NCI-H2196 (cell line): ENCODE measurements around the gene CMPK2.
"Not testable (repeated sequence)": the region's sequence is repeated elsewhere in the genome, so short reads cannot be mapped to it uniquely, and the experiment has no call there.

Source experiments
- DNase-seq: peaks from one replicate; lab custom pipeline; 2025; ENCODE audit not compliant: unreplicated experiment; lab: John Stamatoyannopoulos, UW

CMPK2 gene

GRCh38 chr2:6865346-6866274, at the start of gene CMPK2:
CMPK2 (minus strand) TSS chr2:6865907; CDS start chr2:6865696, 211 bp downstream.
- peak; percentile 63 for DNase-seq

GRCh38 chr2:6915399-6915798, 49.7 kb upstream of the CMPK2 start:
- no peak for DNase-seq

GRCh38 chr2:6914828-6915227, 49.1 kb upstream of the CMPK2 start:
- no peak for DNase-seq

- no peak for DNase-seq
Observed at GRCh38 chr2:6913415-6914157, 47.9 kb upstream of the CMPK2 start.

- no peak for DNase-seq
Observed at GRCh38 chr2:6911721-6912120, 46.0 kb upstream of the CMPK2 start.

- DNase-seq: no peak
Observed at GRCh38 chr2:6909431-6910385, 44.0 kb upstream of the CMPK2 start.

- DNase-seq: no peak
Observed at GRCh38 chr2:6908291-6908690, 42.6 kb upstream of the CMPK2 start.

- no peak for DNase-seq
Observed at GRCh38 chr2:6906165-6906741, 40.5 kb upstream of the CMPK2 start.

GRCh38 chr2:6905668-6906067, 40.0 kb upstream of the CMPK2 start:
- DNase-seq: no peak

GRCh38 chr2:6902581-6902980, 36.9 kb upstream of the CMPK2 start:
- not testable (repeated sequence) for DNase-seq

- peak; percentile 50 for DNase-seq
Observed at GRCh38 chr2:6896930-6897759, 31.4 kb upstream of the CMPK2 start.

GRCh38 chr2:6893876-6894482, 28.3 kb upstream of the CMPK2 start:
- no peak for DNase-seq

GRCh38 chr2:6888724-6889123, 23.0 kb upstream of the CMPK2 start:
- no peak for DNase-seq

GRCh38 chr2:6887751-6888192, 22.1 kb upstream of the CMPK2 start:
- DNase-seq: no peak

- DNase-seq: no peak
Observed at GRCh38 chr2:6885968-6886367, 20.3 kb upstream of the CMPK2 start.

GRCh38 chr2:6885551-6885950, 19.8 kb upstream of the CMPK2 start:
- DNase-seq: no peak

- DNase-seq: no peak
Observed at GRCh38 chr2:6883448-6884122, 17.9 kb upstream of the CMPK2 start.

GRCh38 chr2:6881516-6881915, 15.8 kb upstream of the CMPK2 start:
- DNase-seq: no peak

GRCh38 chr2:6881046-6881445, 15.3 kb upstream of the CMPK2 start:
- no peak for DNase-seq
